CD14-positive monocyte (primary cell): Measurements from ENCODE around the gene TM4SF1. TPM values are rescaled to one million over a fixed set of nuclear protein-coding genes. Genes with fewer than 3 reads are reported as not detected.

Experiments used
- DNase-seq, 3 donors: peaks; one replicate each; pipeline ENCODE4 v3.0.0-alpha.2; 2011 to 2022
- H2AFZ ChIP-seq: 2 replicates; pipeline ENCODE4 v1.6.0; 2012; ENCODE audit warnings: mild to moderate bottlenecking, low read depth, low read length, inconsistent platforms; ENCODE audit not compliant: insufficient read depth, poor library complexity, severe bottlenecking
- H3K27ac ChIP-seq, 2 donors: 1 replicate in 1 of 2; 2 replicates in 1 of 2; pipeline ENCODE4 v1.5.1; 2012 to 2013; ENCODE audit warnings: low read length in 2 of 2, control low read depth in 1 of 2, inconsistent platforms in 1 of 2, low read depth in 1 of 2, mild to moderate bottlenecking in 1 of 2
- H3K27me3 ChIP-seq, 2 donors: one replicate each; pipeline versions ENCODE4 v1.6.0 to v1.6.1; 2011 to 2013; ENCODE audit warnings: low read length in 2 of 2; ENCODE audit not compliant: control insufficient read depth in 2 of 2, insufficient read depth in 2 of 2
- H3K36me3 ChIP-seq, 2 donors: replicated peaks in 1 of 2; 1 replicate in 1 of 2; 2 replicates in 1 of 2; pipeline versions ENCODE4 v1.5.1 to v1.6.1; 2012 to 2013; ENCODE audit warnings: low read length in 2 of 2, control low read depth in 1 of 2, inconsistent platforms in 1 of 2, mild to moderate bottlenecking in 1 of 2; ENCODE audit not compliant: insufficient read depth in 2 of 2, control insufficient read depth in 1 of 2
- H3K4me1 ChIP-seq, 2 donors: 1 replicate in 1 of 2; 2 replicates in 1 of 2; pipeline versions ENCODE4 v1.5.1 to v1.6.1; 2012 to 2013; ENCODE audit warnings: low read length in 2 of 2, control low read depth in 1 of 2, inconsistent platforms in 1 of 2, mild to moderate bottlenecking in 1 of 2, moderate library complexity in 1 of 2; ENCODE audit not compliant: insufficient read depth in 2 of 2, control insufficient read depth in 1 of 2
- H3K4me2 ChIP-seq: replicated peaks from 2 replicates; pipeline ENCODE3; 2012; ENCODE audit warnings: low read length, moderate library complexity, mild to moderate bottlenecking; ENCODE audit not compliant: poor library complexity, severe bottlenecking; ENCODE audit errors: extremely low read depth
- H3K4me3 ChIP-seq, 3 experiments: fragments of 200-600 bp in 1 of 3; sonication (generic) in 1 of 3; replicated peaks in 1 of 3; 1 replicate in 2 of 3; 2 replicates in 1 of 3; pipeline ENCODE4 v1.5.1; 2011 to 2013; ENCODE audit warnings: low read length in 3 of 3, mild to moderate bottlenecking in 3 of 3, control low read depth in 2 of 3, low read depth in 2 of 3, inconsistent platforms in 1 of 3, moderate library complexity in 1 of 3
- H3K79me2 ChIP-seq: 2 replicates; pipeline ENCODE4 v1.6.0; 2012; ENCODE audit warnings: mild to moderate bottlenecking, control low read depth, inconsistent platforms, low read length, moderate library complexity; ENCODE audit not compliant: insufficient read depth
- H3K9ac ChIP-seq: 2 replicates; pipeline ENCODE4 v1.6.0; 2017; ENCODE audit warnings: low read length, mild to moderate bottlenecking; ENCODE audit not compliant: insufficient read depth, poor library complexity, severe bottlenecking
- H3K9me3 ChIP-seq, 2 donors: replicated peaks in 1 of 2; 1 replicate in 1 of 2; 2 replicates in 1 of 2; pipeline versions ENCODE4 v1.5.1 to v1.6.1; 2012 to 2013; ENCODE audit warnings: low read length in 2 of 2, control low read depth in 1 of 2; ENCODE audit not compliant: control insufficient read depth in 1 of 2, insufficient read depth in 1 of 2
- H4K20me1 ChIP-seq: 2 replicates; pipeline ENCODE4 v1.6.0; 2012; ENCODE audit warnings: mild to moderate bottlenecking, low read length, control low read depth, moderate library complexity; ENCODE audit not compliant: insufficient read depth
- H3K27ac Mint-ChIP-seq, 7 donors: one replicate each; pipeline ENCODE4 v1.8.0; 2020; ENCODE audit warnings: mild to moderate bottlenecking in 7 of 7, mixed read lengths in 7 of 7, moderate library complexity in 6 of 7, inconsistent platforms in 2 of 7
- H3K27me3 Mint-ChIP-seq, 3 donors: one replicate each; pipeline ENCODE4 v1.8.0; 2021 to 2022; ENCODE audit warnings: low read depth in 3 of 3, mild to moderate bottlenecking in 3 of 3, mixed read lengths in 3 of 3, moderate library complexity in 3 of 3, inconsistent platforms in 1 of 3
- H3K36me3 Mint-ChIP-seq, 2 donors: one replicate each; pipeline ENCODE4 v1.8.0; 2020; ENCODE audit warnings: mixed read lengths in 2 of 2, inconsistent platforms in 1 of 2, mild to moderate bottlenecking in 1 of 2
- H3K4me1 Mint-ChIP-seq: one replicate; pipeline ENCODE4 v1.8.0; 2020; ENCODE audit warnings: mild to moderate bottlenecking, mixed read lengths
- H3K4me3 Mint-ChIP-seq, 2 donors: one replicate each; pipeline ENCODE4 v1.8.0; 2020; ENCODE audit warnings: mild to moderate bottlenecking in 2 of 2, mixed read lengths in 2 of 2, moderate library complexity in 1 of 2
- H3K9me3 Mint-ChIP-seq, 7 donors: one replicate each; pipeline ENCODE4 v1.8.0; 2020 to 2022; ENCODE audit warnings: mixed read lengths in 7 of 7, mild to moderate bottlenecking in 6 of 7, moderate library complexity in 6 of 7, inconsistent platforms in 2 of 7
- WGBS: methylation state at CpG from one replicate; pipeline ENCODE4 v1.1.5; 2013; ENCODE audit warnings: missing lambda C conversion rate; ENCODE audit not compliant: insufficient coverage; 5-methylcytosine and 5-hydroxymethylcytosine counted together
- intact Hi-C, 2 donors: fragments of 100-400 bp; cut with micrococcal nuclease; formaldehyde crosslinking; loops; one replicate each; pipeline versions ENCODE4 v1.15.0 to v1.15.1; 2023
- polyA plus RNA-seq, 3 donors: library from polyadenylated mRNA; depleted of rRNA in 1 of 3; unstranded in 2 of 3; stranded (reverse) in 1 of 3; fragments of 300-500 nt in 2 of 3; fragments of >200 nt in 1 of 3; fragmentation: Illumina TruSeq in 2 of 3; gene quantifications; 1 replicate in 2 of 3; 2 replicates in 1 of 3; pipeline ENCODE4 v1.2.3, GENCODE V29; 2012 to 2021
- TF ChIP-seq, protein P1 (sequence below): fragments of 200-600 bp; IDR thresholded peaks from one replicate; pipeline ENCODE4 v1.8.0; 2022; ENCODE audit warnings: antibody characterized with exemption, mild to moderate bottlenecking

Gene TM4SF1
- polyA plus RNA-seq, 3 donors: not detected

DNA sequence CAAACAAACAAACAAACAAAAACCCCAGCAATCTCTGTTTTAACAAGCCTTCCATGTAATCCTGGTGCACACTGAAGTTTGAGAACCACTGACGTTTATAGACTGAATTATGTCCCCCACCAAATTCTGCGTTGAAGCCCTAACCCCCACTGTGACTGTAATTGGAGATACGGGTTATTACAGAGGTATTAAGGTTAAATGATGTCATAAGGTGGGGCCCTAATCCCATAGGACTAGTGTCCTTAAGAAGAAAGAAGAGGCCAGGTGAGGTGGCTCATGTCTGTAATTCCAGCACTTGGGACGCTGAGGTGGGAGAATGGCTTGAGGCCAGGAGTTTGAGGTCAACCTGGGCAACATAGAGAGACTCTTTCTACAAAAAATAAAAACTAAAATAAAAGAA lies 42.4 kb upstream of the TM4SF1 start:
- Mint-ChIP-seq H3K27me3 (no peaks in the 10 kb centered on the region), H3K9me3 (peaks cover 0 to 3% (median 0%) of the 10 kb centered on the region in 7 donors), H3K36me3 (no peaks in the 10 kb centered on the region), H3K27ac (peak overlapping the region; percentile 37 to 90 (median 72)), H3K4me1 (peaks cover 40% of the 10 kb centered on the region), H3K4me3 (no peak overlapping the region)
- intact Hi-C loops: no loop called here
- peak overlapping the region in 1 of 2 donors; percentile 70 for H3K27ac ChIP-seq
- H3K4me3 ChIP-seq: no peak overlapping the region
- H2AFZ ChIP-seq: no peak overlapping the region
- no peaks in the 10 kb centered on the region for H3K79me2 ChIP-seq
- no peak overlapping the region for H3K9ac ChIP-seq
- H3K4me1 ChIP-seq: peaks cover 21 to 39% of the 10 kb centered on the region in 2 donors
- no peaks in the 10 kb centered on the region for H3K36me3 ChIP-seq
- 100% methylated on average over 1 of the region's 4 CpGs for WGBS
- no peaks in the 10 kb centered on the region for H3K9me3 ChIP-seq
- DNase-seq: no peak
- no peak overlapping the region for H3K4me2 ChIP-seq
- no peaks in the 10 kb centered on the region for H4K20me1 ChIP-seq
- H3K27me3 ChIP-seq: no peaks in the 10 kb centered on the region
- TF ChIP-seq, protein P1, sequence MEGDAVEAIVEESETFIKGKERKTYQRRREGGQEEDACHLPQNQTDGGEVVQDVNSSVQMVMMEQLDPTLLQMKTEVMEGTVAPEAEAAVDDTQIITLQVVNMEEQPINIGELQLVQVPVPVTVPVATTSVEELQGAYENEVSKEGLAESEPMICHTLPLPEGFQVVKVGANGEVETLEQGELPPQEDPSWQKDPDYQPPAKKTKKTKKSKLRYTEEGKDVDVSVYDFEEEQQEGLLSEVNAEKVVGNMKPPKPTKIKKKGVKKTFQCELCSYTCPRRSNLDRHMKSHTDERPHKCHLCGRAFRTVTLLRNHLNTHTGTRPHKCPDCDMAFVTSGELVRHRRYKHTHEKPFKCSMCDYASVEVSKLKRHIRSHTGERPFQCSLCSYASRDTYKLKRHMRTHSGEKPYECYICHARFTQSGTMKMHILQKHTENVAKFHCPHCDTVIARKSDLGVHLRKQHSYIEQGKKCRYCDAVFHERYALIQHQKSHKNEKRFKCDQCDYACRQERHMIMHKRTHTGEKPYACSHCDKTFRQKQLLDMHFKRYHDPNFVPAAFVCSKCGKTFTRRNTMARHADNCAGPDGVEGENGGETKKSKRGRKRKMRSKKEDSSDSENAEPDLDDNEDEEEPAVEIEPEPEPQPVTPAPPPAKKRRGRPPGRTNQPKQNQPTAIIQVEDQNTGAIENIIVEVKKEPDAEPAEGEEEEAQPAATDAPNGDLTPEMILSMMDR: no peak

DNA sequence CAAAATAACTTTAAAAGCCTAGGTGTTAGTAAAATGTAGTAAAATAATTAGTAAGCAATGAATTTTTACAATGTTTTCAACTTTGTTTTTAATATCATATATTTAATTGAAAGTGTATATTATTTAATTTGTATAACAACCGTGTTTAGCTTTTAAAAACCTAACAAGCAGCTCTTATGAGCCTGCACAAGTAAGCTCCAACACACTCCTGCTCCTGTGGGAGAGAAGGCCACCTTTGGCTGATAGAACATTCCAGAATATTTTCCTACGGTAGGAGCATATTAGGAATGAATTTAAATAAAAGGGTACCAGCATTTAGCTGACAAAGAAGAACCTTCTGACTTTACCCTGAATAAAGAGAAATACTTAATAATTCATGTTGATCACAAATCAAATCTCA lies 40.3 kb upstream of the TM4SF1 start:
- Histone ChIP-seq H3K36me3 (no peaks in the 10 kb centered on the region), H4K20me1 (no peaks in the 10 kb centered on the region), H3K27me3 (no peaks in the 10 kb centered on the region), H3K27ac (no peak overlapping the region), H3K4me3 (no peak overlapping the region), H3K9me3 (no peaks in the 10 kb centered on the region), H3K79me2 (no peaks in the 10 kb centered on the region), H3K4me2 (no peak overlapping the region), H2AFZ (no peak overlapping the region), H3K9ac (no peak overlapping the region), H3K4me1 (peaks cover 21 to 39% of the 10 kb centered on the region in 2 donors)
- Mint-ChIP-seq H3K36me3 (no peaks in the 10 kb centered on the region), H3K27ac (no peak overlapping the region), H3K4me3 (no peak overlapping the region), H3K4me1 (peaks cover 43% of the 10 kb centered on the region), H3K27me3 (no peaks in the 10 kb centered on the region), H3K9me3 (peaks cover 0 to 3% (median 0%) of the 10 kb centered on the region in 7 donors)
- no peak for DNase-seq
- TF ChIP-seq, protein P1: no peak
- no CpG with 5 or more reads among the region's 2 CpGs for WGBS
- intact Hi-C loops: no loop called here
